ENCODE results near the gene NF2.

NF2 gene

DNA sequence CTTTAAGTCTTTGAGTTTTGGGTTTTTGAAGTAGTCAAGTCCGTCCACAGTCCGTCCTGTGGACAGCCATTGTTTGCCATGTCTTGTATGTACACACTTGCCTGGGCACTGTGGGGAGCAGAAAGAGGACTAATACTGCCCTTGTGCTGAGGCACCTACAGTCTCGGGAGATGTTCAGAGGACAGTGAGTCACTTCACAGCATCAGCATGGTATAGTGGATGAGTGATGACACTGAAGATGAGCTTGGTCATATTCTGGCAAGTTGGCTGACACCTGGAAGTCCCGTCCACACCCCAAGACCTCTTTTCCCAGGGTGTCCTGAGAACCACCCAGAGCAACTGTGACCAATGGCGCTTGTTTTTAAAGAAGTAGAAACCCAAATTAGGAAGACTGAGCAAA is 29.2 kb downstream of the NF2 start:
- no peak overlapping the region for H3K4me3 ChIP-seq (ENCODE audit: low read depth, low read length)
- peaks cover 5% of the 10 kb centered on the region; the same call in 1 of the 2 replicates for H3K36me3 ChIP-seq (ENCODE audit: control insufficient read depth, insufficient read depth, low read length)
- no peaks in the 10 kb centered on the region for H3K27me3 ChIP-seq (ENCODE audit: control insufficient read depth, insufficient read depth, low read length)
- no peaks in the 10 kb centered on the region; the same call in none of the 2 replicates for H3K4me1 ChIP-seq (ENCODE audit: control insufficient read depth, insufficient read depth, low read length)
- no peak overlapping the region for H3K27ac ChIP-seq (ENCODE audit: low read depth, low read length)
- no peak overlapping the region for H3K9ac ChIP-seq (ENCODE audit: low read length)
- no peaks in the 10 kb centered on the region for H3K9me3 ChIP-seq (ENCODE audit: control insufficient read depth, insufficient read depth, low read depth, low read length)

DNA sequence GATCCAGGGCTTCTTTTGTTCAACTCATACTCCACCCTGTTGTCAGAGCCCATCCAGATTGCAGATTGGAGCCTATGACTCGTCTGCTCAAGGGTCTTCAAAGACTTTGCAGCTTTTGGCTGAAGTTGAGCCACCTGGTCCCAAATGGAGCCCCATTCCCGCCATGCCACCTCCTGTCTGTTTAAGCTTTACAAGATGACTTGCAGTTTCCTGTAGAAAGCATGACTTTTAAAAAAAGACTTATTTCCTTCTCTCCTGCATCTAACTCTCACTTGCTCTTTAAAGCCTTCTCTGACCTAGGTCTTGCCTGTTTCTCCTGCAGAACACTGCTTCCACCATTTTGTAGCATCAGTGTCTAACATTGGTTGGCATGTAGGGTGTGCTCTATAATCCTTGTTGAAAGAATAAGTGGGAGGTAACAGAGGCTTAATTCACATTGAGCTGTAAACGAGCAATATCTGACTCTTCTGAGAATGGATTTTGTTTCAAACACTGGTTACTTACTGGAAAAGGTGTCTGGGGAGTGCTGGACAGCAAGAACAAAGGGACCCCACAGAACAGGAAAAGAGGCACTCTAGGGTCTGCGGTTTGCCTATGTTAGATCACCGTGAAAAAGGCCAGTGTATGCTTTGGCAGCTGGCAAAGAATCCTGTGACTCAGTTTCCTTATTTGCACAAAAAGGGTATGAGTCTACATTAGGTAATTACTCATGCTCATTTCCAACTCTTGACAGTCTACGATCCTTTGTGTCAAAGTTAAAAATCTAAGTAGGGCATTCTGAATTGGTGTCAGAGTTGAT is 30.3 kb downstream of the NF2 start:
- no peaks in the 10 kb centered on the region; the same call in 1 of the 2 replicates for H3K4me1 ChIP-seq (ENCODE audit: control insufficient read depth, insufficient read depth, low read length)
- no peak overlapping the region for H3K9ac ChIP-seq (ENCODE audit: low read length)
- no peak overlapping the region for H3K4me3 ChIP-seq (ENCODE audit: low read depth, low read length)
- no peaks in the 10 kb centered on the region for H3K27me3 ChIP-seq (ENCODE audit: control insufficient read depth, insufficient read depth, low read length)
- no peaks in the 10 kb centered on the region for H3K9me3 ChIP-seq (ENCODE audit: control insufficient read depth, insufficient read depth, low read depth, low read length)
- peaks cover 10% of the 10 kb centered on the region for H3K36me3 ChIP-seq (ENCODE audit: control insufficient read depth, insufficient read depth, low read length)
- no peak overlapping the region for H3K27ac ChIP-seq (ENCODE audit: low read depth, low read length)

DNA sequence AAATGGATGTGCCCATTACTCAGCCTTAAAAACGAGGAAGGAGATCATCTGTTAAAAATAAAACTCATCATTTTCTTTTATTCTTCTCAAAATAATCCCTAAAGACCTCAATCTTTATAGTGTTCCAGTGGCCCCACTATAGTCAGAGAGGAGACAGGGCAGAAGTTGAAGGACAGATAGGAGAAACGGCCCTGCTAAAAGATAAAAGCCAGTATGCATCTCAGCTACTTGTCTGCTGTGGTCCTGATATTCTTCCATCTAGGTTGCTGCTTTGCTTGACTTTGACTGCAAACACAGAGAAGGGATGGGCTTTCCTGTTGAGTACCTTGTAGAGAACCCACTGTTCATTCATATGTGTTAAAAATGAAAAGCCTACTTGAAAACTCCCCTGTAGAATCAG is 31.4 kb downstream of the NF2 start:
- no peaks in the 10 kb centered on the region for H3K4me1 ChIP-seq (ENCODE audit: control insufficient read depth, insufficient read depth, low read length)
- H3K27me3 ChIP-seq (ENCODE audit: control insufficient read depth, insufficient read depth, low read length) = no peaks in the 10 kb centered on the region
- H3K4me3 ChIP-seq (ENCODE audit: low read depth, low read length) = no peak overlapping the region
- H3K36me3 ChIP-seq (ENCODE audit: control insufficient read depth, insufficient read depth, low read length) = peaks cover 17% of the 10 kb centered on the region
- no peaks in the 10 kb centered on the region for H3K9me3 ChIP-seq (ENCODE audit: control insufficient read depth, insufficient read depth, low read depth, low read length)
- no peak overlapping the region for H3K9ac ChIP-seq (ENCODE audit: low read length)
- no peak overlapping the region for H3K27ac ChIP-seq (ENCODE audit: low read depth, low read length)

DNA sequence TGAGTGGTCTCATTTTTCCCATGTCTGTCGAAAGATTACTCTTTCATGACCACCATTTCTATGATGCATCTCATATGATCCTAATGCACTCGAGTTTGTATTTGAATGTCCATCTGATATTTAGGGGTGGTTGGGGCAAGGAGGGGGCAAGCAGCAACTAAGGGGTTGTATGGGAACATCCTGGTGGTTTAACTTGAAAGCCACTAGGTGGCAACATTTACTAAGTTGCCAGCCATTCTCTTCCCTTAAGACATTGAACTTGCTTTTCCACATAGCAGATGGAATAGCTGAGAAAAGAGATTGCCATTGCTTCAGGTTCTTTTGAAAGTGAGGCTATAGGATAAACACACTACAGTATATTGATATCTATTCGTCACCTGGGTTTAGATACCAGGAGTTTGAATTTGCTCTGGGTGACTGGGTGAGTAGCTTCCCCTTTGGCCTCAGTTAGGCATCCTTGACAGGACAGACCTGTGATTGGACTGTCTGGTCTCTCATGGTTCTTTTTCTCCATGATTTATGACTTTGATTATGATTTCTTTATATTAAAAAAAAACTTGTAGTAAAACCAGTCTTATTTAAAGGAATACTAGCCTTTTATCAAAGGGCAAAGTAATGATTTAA is 32.4 kb downstream of the NF2 start:
- Histone ChIP-seq H3K27ac (ENCODE audit: low read depth, low read length) (no peak overlapping the region), H3K4me3 (ENCODE audit: low read depth, low read length) (no peak overlapping the region), H3K9me3 (ENCODE audit: control insufficient read depth, insufficient read depth, low read depth, low read length) (no peaks in the 10 kb centered on the region), H3K4me1 (ENCODE audit: control insufficient read depth, insufficient read depth, low read length) (no peaks in the 10 kb centered on the region), H3K9ac (ENCODE audit: low read length) (no peak overlapping the region), H3K36me3 (ENCODE audit: control insufficient read depth, insufficient read depth, low read length) (peaks cover 20% of the 10 kb centered on the region), H3K27me3 (ENCODE audit: control insufficient read depth, insufficient read depth, low read length) (no peaks in the 10 kb centered on the region)

DNA sequence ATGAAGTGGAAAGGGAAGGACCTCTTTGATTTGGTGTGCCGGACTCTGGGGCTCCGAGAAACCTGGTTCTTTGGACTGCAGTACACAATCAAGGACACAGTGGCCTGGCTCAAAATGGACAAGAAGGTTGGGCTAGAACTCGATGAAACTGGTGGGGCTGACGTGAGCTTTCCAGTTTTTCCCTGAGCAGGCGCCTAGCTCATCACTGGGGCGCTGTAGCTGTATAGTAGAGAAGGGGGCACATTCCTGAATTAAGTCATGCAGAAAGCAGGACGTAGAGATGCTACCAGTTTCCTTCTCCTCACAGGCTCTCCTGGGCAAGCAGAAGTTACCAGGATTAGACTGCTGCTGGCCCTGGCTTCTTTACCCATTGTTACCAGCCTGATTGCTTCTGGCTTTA is 33.3 kb downstream of the NF2 start:
- peaks cover 21% of the 10 kb centered on the region for H3K36me3 ChIP-seq (ENCODE audit: control insufficient read depth, insufficient read depth, low read length)
- H3K9ac ChIP-seq (ENCODE audit: low read length) = no peak overlapping the region
- no peak overlapping the region for H3K27ac ChIP-seq (ENCODE audit: low read depth, low read length)
- no peaks in the 10 kb centered on the region for H3K4me1 ChIP-seq (ENCODE audit: control insufficient read depth, insufficient read depth, low read length)
- no peaks in the 10 kb centered on the region for H3K9me3 ChIP-seq (ENCODE audit: control insufficient read depth, insufficient read depth, low read depth, low read length)
- H3K27me3 ChIP-seq (ENCODE audit: control insufficient read depth, insufficient read depth, low read length) = no peaks in the 10 kb centered on the region
- no peak overlapping the region for H3K4me3 ChIP-seq (ENCODE audit: low read depth, low read length)

DNA sequence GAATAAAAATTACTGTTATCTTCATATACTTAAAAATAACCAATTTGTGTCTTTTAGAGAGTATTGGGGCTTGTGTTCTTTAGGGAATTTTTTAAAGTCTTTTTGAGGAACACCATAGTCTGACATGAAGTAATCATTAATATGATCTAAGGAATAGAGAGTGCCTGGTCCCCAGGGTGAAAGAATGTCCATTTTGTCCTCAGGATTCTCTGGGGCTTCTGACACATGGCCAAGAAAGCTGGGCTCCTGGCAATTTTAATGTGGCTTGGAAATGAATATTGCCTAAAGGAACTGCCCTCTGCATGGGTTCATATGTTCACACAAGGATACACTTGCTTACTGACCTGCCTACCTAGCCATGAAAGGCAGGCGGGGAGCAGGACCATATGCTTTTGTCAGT is 33.7 kb downstream of the NF2 start:
- Histone ChIP-seq H3K36me3 (ENCODE audit: control insufficient read depth, insufficient read depth, low read length) (peaks cover 26% of the 10 kb centered on the region), H3K4me1 (ENCODE audit: control insufficient read depth, insufficient read depth, low read length) (no peaks in the 10 kb centered on the region), H3K27me3 (ENCODE audit: control insufficient read depth, insufficient read depth, low read length) (no peaks in the 10 kb centered on the region), H3K27ac (ENCODE audit: low read depth, low read length) (no peak overlapping the region), H3K9ac (ENCODE audit: low read length) (no peak overlapping the region), H3K9me3 (ENCODE audit: control insufficient read depth, insufficient read depth, low read depth, low read length) (no peaks in the 10 kb centered on the region), H3K4me3 (ENCODE audit: low read depth, low read length) (no peak overlapping the region)

DNA sequence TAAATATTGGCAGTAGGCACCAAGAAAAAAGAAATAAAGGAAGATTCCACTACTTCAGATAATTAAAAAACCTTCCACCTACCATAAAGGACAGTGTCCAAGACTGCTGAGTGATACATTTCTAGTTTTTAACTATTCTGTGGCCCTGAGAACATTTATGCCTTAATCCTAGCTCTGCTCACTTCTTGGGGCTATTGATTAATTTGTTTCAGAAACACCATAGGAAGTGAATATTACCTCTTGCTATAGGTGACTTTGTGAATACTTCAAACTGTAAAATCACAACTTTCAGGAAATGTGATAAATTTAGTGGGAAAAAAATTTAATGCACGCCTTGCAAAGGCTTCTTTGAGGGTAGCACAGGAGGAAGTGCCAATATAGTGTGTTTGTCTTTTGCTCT is 35.2 kb downstream of the NF2 start:
- Histone ChIP-seq H3K27ac (ENCODE audit: low read depth, low read length) (no peak overlapping the region), H3K9me3 (ENCODE audit: control insufficient read depth, insufficient read depth, low read depth, low read length) (no peaks in the 10 kb centered on the region), H3K4me1 (ENCODE audit: control insufficient read depth, insufficient read depth, low read length) (no peaks in the 10 kb centered on the region), H3K4me3 (ENCODE audit: low read depth, low read length) (no peak overlapping the region), H3K27me3 (ENCODE audit: control insufficient read depth, insufficient read depth, low read length) (no peaks in the 10 kb centered on the region), H3K36me3 (ENCODE audit: control insufficient read depth, insufficient read depth, low read length) (peaks cover 35% of the 10 kb centered on the region), H3K9ac (ENCODE audit: low read length) (no peak overlapping the region)

DNA sequence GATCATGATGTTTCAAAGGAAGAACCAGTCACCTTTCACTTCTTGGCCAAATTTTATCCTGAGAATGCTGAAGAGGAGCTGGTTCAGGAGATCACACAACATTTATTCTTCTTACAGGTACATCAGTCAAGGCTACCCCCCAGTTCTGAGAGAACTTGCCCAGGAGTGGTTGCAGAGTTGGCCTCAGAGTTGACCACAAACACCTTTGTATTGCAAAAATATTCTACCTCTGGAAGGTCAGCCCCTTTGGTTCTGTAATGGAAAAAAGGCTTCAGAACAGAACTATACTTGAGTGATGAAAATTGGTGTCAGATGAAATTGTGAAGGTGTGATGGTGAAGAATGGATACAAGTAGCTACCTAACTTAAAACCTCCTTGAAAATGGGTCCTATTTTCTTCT is 35.7 kb downstream of the NF2 start:
- no peak overlapping the region for H3K27ac ChIP-seq (ENCODE audit: low read depth, low read length)
- H3K4me1 ChIP-seq (ENCODE audit: control insufficient read depth, insufficient read depth, low read length) = no peaks in the 10 kb centered on the region
- H3K4me3 ChIP-seq (ENCODE audit: low read depth, low read length) = no peak overlapping the region
- H3K9ac ChIP-seq (ENCODE audit: low read length) = no peak overlapping the region
- no peaks in the 10 kb centered on the region for H3K27me3 ChIP-seq (ENCODE audit: control insufficient read depth, insufficient read depth, low read length)
- no peaks in the 10 kb centered on the region for H3K9me3 ChIP-seq (ENCODE audit: control insufficient read depth, insufficient read depth, low read depth, low read length)
- peaks cover 35% of the 10 kb centered on the region for H3K36me3 ChIP-seq (ENCODE audit: control insufficient read depth, insufficient read depth, low read length)

DNA sequence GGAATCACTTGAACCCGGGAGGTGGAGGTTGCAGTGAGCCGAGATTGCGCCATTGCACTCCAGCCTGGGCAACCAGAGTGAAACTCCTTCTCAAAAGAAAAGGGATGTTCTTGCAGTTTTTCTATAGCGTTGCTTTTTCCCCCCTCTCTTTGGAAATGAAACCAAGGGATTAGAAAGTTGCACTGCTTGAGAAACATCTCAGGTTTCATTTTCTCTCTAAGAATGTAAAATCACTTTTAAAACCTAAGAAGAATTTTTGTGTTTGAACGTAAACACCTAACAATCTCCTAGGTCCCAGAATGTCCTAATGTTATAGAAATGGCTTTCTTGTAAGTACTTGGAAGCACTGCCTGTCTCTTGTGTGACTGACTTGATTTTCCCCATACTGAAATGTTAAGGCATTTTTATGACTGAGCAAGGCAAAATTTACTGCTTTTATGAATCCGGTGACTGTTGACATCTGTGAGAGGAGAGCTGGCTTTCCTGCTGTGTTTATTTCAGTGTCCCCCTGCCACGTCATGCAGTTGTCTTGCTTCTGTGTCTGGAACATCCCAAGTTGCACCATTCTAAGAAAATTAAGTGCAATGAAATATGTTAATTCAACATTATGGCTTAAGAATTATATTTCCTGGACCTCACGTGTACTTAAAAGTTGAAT is 37.7 kb downstream of the NF2 start:
- Histone ChIP-seq H3K4me1 (ENCODE audit: control insufficient read depth, insufficient read depth, low read length) (no peaks in the 10 kb centered on the region), H3K4me3 (ENCODE audit: low read depth, low read length) (no peak overlapping the region), H3K36me3 (ENCODE audit: control insufficient read depth, insufficient read depth, low read length) (peaks cover 42% of the 10 kb centered on the region), H3K9ac (ENCODE audit: low read length) (no peak overlapping the region), H3K9me3 (ENCODE audit: control insufficient read depth, insufficient read depth, low read depth, low read length) (0 out of 2 replicates have a peak, but pooled peaks cover 2% of the 10 kb centered on the region), H3K27ac (ENCODE audit: low read depth, low read length) (no peak overlapping the region), H3K27me3 (ENCODE audit: control insufficient read depth, insufficient read depth, low read length) (no peaks in the 10 kb centered on the region)

DNA sequence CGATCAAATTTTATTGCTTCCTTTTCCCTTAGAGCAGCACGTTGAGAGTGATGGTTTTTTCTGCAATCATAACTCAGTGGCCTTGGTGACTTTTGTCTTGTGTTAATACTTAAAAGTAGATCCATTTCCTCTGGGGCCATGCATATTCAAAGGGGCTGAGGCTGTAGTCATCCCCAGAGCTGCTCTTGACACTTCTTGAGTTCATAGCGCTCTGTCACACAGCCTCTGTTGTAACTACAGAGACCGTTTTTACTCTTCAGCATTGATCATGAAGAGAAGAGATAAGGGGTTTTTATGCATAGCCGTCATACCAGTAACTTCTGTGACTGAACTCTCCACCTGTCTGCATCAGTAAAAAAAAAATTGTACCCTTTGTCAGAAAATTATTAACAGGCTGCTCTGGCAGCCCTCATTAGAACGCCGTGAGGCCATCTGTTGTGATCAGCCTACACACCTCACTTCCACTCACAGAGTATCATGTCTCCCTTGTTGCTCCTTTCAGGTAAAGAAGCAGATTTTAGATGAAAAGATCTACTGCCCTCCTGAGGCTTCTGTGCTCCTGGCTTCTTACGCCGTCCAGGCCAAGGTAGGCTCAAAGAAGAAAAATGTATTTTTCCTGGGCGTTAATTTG is 38.4 kb downstream of the NF2 start:
- Histone ChIP-seq H3K4me1 (ENCODE audit: control insufficient read depth, insufficient read depth, low read length) (no peaks in the 10 kb centered on the region), H3K4me3 (ENCODE audit: low read depth, low read length) (no peak overlapping the region), H3K27ac (ENCODE audit: low read depth, low read length) (no peak overlapping the region), H3K36me3 (ENCODE audit: control insufficient read depth, insufficient read depth, low read length) (peaks cover 42% of the 10 kb centered on the region), H3K9me3 (ENCODE audit: control insufficient read depth, insufficient read depth, low read depth, low read length) (0 out of 2 replicates have a peak, but pooled peaks cover 2% of the 10 kb centered on the region), H3K27me3 (ENCODE audit: control insufficient read depth, insufficient read depth, low read length) (no peaks in the 10 kb centered on the region), H3K9ac (ENCODE audit: low read length) (no peak overlapping the region)

DNA sequence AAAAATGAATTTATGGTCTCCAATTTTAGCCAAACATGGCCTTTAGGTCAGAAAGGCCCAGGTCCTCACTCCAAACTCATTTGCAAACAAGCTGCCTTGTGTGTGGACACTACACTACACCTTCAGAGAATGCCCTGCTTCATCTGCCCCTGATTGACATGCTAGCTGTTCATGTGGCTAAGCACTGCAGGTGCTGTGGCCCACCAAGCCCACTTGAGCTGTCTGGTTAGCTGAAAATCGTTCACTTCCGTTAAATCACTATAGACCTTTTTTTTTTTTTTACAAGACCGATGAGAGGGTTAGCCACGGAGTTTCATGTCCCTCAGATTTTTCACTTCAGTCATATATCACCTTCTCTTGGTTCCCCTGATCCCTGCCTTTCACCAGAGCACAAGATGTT is 39.3 kb downstream of the NF2 start:
- 0 out of 2 replicates have a peak, but pooled peaks cover 2% of the 10 kb centered on the region for H3K9me3 ChIP-seq (ENCODE audit: control insufficient read depth, insufficient read depth, low read depth, low read length)
- H3K27ac ChIP-seq (ENCODE audit: low read depth, low read length) = no peak overlapping the region
- no peaks in the 10 kb centered on the region for H3K27me3 ChIP-seq (ENCODE audit: control insufficient read depth, insufficient read depth, low read length)
- H3K36me3 ChIP-seq (ENCODE audit: control insufficient read depth, insufficient read depth, low read length) = peaks cover 37% of the 10 kb centered on the region
- no peaks in the 10 kb centered on the region for H3K4me1 ChIP-seq (ENCODE audit: control insufficient read depth, insufficient read depth, low read length)
- H3K9ac ChIP-seq (ENCODE audit: low read length) = no peak overlapping the region
- H3K4me3 ChIP-seq (ENCODE audit: low read depth, low read length) = no peak overlapping the region

Measured in HUES6 (cell line).